ENCODE results near the gene SMAD1.
"Not testable (repeated sequence)": the region's sequence is repeated elsewhere in the genome, so short reads cannot be mapped to it uniquely, and the experiment has no call there.

Gene SMAD1

GRCh38 chr4:145566768-145567167 lies 85.1 kb downstream of the SMAD1 start:
- Histone ChIP-seq H3K4me3 (ENCODE audit: low read depth, low read length) (no peak overlapping the region), H3K27me3 (ENCODE audit: control insufficient read depth, insufficient read depth, low read length) (no peaks in the 10 kb centered on the region), H3K4me1 (ENCODE audit: control insufficient read depth, insufficient read depth, low read length) (no peaks in the 10 kb centered on the region), H3K36me3 (ENCODE audit: control insufficient read depth, insufficient read depth, low read length) (no peaks in the 10 kb centered on the region), H3K9me3 (ENCODE audit: control insufficient read depth, insufficient read depth, low read length) (no peaks in the 10 kb centered on the region), H3K9ac (ENCODE audit: low read depth, low read length) (no peak overlapping the region)

DNA sequence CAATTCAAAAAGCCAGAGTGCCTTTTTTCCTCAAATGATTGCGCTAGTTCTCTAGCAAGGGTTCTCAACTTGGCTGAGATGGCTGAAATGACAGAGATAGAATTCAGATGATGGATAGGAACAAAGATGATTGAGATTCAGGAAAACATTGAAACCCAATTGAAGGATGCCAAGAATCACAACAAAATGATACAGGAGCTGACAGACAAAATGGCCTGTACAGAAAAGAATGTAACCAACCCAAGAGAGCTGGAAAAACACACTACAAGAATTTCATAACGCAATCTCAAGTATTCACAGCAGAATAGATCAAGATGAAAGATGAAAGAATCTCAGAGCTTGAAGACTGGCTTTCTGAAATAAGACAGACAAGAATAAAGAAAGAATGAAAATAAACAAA lies 85.9 kb downstream of the SMAD1 start:
- Histone ChIP-seq H3K27me3 (ENCODE audit: control insufficient read depth, insufficient read depth, low read length) (no peaks in the 10 kb centered on the region), H3K36me3 (ENCODE audit: control insufficient read depth, insufficient read depth, low read length) (no peaks in the 10 kb centered on the region), H3K4me3 (ENCODE audit: low read depth, low read length) (no peak overlapping the region), H3K9ac (ENCODE audit: low read depth, low read length) (no peak overlapping the region), H3K4me1 (ENCODE audit: control insufficient read depth, insufficient read depth, low read length) (no peaks in the 10 kb centered on the region), H3K9me3 (ENCODE audit: control insufficient read depth, insufficient read depth, low read length) (no peaks in the 10 kb centered on the region)

DNA sequence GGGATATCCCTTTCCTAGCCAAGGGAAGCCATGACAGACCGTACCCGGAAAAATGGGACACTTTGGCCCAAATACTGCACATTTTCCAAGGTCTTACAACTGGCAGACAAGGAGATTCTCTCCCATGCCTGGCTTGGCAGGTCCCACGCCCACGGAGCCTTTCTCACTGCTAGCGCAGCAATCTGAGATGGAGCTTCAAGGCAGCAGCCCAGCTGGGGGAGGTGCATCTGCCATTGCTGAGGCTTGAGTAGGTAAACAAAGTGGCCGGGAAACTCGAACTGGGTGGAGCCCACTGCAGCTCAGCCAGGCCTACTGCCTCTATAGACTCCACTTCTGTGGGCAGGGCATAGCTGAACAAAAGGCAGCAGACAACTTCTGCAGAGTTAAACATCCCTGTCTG lies 92.9 kb downstream of the SMAD1 start:
- not testable (repeated sequence) for H3K36me3 ChIP-seq (ENCODE audit: control insufficient read depth, insufficient read depth, low read length); H3K4me3 ChIP-seq (ENCODE audit: low read depth, low read length); H3K4me1 ChIP-seq (ENCODE audit: control insufficient read depth, insufficient read depth, low read length); H3K9me3 ChIP-seq (ENCODE audit: control insufficient read depth, insufficient read depth, low read length); H3K9ac ChIP-seq (ENCODE audit: low read depth, low read length); H3K27me3 ChIP-seq (ENCODE audit: control insufficient read depth, insufficient read depth, low read length)

DNA sequence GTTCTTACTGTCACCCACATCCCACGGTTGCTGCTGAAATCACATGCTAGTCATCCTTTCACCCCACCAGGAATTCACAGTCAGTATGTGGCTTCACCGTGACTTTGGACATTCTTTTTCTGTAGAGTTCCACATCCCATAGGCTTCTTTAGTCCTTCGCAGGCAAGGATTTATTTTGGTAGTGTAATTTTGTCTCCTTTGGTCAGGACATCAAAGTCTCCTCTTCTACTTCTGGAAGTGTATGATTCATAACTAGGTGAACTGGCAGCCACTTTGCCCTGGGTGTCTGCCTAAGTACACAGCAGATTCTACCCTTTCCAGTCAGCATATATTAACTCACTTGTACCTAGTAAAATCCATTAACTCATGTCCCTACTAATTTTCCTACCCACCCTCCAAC lies 99.3 kb downstream of the SMAD1 start:
- Histone ChIP-seq H3K4me1 (ENCODE audit: control insufficient read depth, insufficient read depth, low read length) (no peaks in the 10 kb centered on the region), H3K27me3 (ENCODE audit: control insufficient read depth, insufficient read depth, low read length) (no peaks in the 10 kb centered on the region), H3K4me3 (ENCODE audit: low read depth, low read length) (no peak overlapping the region), H3K9ac (ENCODE audit: low read depth, low read length) (no peak overlapping the region), H3K9me3 (ENCODE audit: control insufficient read depth, insufficient read depth, low read length) (no peaks in the 10 kb centered on the region), H3K36me3 (ENCODE audit: control insufficient read depth, insufficient read depth, low read length) (no peaks in the 10 kb centered on the region)

DNA sequence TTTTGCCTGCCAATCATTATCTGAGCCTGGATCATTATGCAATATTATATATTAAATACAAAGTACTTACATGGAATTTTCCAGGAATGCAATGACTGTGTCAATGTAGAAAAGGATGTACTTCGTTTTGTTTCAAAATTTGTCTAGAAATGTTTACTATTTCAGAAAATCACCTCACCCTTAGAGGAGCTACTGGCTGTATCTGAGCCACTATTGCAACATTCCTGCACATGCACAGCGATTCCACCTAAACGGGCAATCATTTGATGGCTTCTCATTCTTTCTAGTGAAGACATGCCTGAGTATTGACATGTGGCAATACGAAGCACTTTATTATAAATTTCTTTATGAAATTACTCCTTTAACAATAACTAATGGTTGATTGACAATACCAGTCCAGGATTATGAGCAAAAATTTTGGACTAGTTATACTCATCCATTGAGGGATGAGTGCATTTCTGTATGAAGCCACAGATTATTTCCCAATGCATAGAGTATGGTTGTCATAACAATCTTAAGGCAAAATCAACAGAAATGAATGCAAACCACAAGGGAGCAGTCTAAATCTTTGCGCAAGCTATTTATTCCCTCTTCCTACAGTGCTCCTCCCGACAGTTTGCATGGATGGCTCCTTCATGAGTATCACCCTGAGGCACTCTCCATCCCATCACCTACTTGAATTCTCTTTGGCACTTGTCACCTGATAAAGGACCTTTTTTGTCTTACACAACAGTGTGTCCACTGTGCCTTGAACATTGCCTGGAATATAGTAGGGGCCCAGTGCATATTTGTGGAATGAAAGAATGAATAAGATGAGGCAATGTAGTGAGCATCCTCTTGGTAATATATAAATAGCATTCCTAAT lies 101.8 kb downstream of the SMAD1 start:
- Histone ChIP-seq H3K4me3 (ENCODE audit: low read depth, low read length) (no peak overlapping the region), H3K9ac (ENCODE audit: low read depth, low read length) (no peak overlapping the region), H3K9me3 (ENCODE audit: control insufficient read depth, insufficient read depth, low read length) (no peaks in the 10 kb centered on the region), H3K4me1 (ENCODE audit: control insufficient read depth, insufficient read depth, low read length) (no peaks in the 10 kb centered on the region), H3K36me3 (ENCODE audit: control insufficient read depth, insufficient read depth, low read length) (no peaks in the 10 kb centered on the region), H3K27me3 (ENCODE audit: control insufficient read depth, insufficient read depth, low read length) (no peaks in the 10 kb centered on the region)

GRCh38 chr4:145587088-145587754 lies 105.6 kb downstream of the SMAD1 start:
- Histone ChIP-seq H3K4me3 (ENCODE audit: low read depth, low read length) (no peak overlapping the region), H3K27me3 (ENCODE audit: control insufficient read depth, insufficient read depth, low read length) (no peaks in the 10 kb centered on the region), H3K9me3 (ENCODE audit: control insufficient read depth, insufficient read depth, low read length) (no peaks in the 10 kb centered on the region), H3K36me3 (ENCODE audit: control insufficient read depth, insufficient read depth, low read length) (no peaks in the 10 kb centered on the region), H3K4me1 (ENCODE audit: control insufficient read depth, insufficient read depth, low read length) (no peaks in the 10 kb centered on the region), H3K9ac (ENCODE audit: low read depth, low read length) (no peak overlapping the region)

DNA sequence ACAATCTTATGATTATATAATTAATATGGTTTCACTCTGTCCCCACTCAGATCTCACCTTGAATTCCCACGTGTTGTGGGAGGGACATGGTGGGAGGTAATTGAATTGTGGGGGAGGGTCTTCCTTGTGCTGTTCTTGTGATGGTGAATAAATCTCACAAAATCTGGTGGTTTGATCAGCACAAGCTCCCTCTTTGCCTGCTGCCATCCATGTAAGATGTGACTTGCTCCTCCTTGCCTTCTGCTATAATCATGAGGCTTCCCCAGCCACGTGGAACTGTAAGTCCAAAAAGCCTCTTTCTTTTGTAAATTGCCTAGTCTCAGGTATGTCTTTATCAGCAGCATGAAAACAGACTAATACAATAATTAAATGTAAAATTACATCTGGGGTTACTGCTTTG lies 107.7 kb downstream of the SMAD1 start:
- not testable (repeated sequence) for H3K27me3 ChIP-seq (ENCODE audit: control insufficient read depth, insufficient read depth, low read length); H3K9ac ChIP-seq (ENCODE audit: low read depth, low read length); H3K9me3 ChIP-seq (ENCODE audit: control insufficient read depth, insufficient read depth, low read length); H3K36me3 ChIP-seq (ENCODE audit: control insufficient read depth, insufficient read depth, low read length); H3K4me1 ChIP-seq (ENCODE audit: control insufficient read depth, insufficient read depth, low read length); H3K4me3 ChIP-seq (ENCODE audit: low read depth, low read length)

GRCh38 chr4:145589916-145590702 lies 108.5 kb downstream of the SMAD1 start:
- Histone ChIP-seq H3K9me3 (ENCODE audit: control insufficient read depth, insufficient read depth, low read length) (no peaks in the 10 kb centered on the region), H3K4me1 (ENCODE audit: control insufficient read depth, insufficient read depth, low read length) (no peaks in the 10 kb centered on the region), H3K36me3 (ENCODE audit: control insufficient read depth, insufficient read depth, low read length) (no peaks in the 10 kb centered on the region), H3K9ac (ENCODE audit: low read depth, low read length) (no peak overlapping the region), H3K4me3 (ENCODE audit: low read depth, low read length) (no peak overlapping the region), H3K27me3 (ENCODE audit: control insufficient read depth, insufficient read depth, low read length) (no peaks in the 10 kb centered on the region)

- Histone ChIP-seq H3K9ac (ENCODE audit: low read depth, low read length) (no peak overlapping the region), H3K4me3 (ENCODE audit: low read depth, low read length) (no peak overlapping the region), H3K4me1 (ENCODE audit: control insufficient read depth, insufficient read depth, low read length) (no peaks in the 10 kb centered on the region), H3K27me3 (ENCODE audit: control insufficient read depth, insufficient read depth, low read length) (no peaks in the 10 kb centered on the region), H3K36me3 (ENCODE audit: control insufficient read depth, insufficient read depth, low read length) (no peaks in the 10 kb centered on the region), H3K9me3 (ENCODE audit: control insufficient read depth, insufficient read depth, low read length) (no peaks in the 10 kb centered on the region)
These were observed 120.6 kb downstream of the SMAD1 start for GRCh38 chr4:145602129-145602760.

DNA sequence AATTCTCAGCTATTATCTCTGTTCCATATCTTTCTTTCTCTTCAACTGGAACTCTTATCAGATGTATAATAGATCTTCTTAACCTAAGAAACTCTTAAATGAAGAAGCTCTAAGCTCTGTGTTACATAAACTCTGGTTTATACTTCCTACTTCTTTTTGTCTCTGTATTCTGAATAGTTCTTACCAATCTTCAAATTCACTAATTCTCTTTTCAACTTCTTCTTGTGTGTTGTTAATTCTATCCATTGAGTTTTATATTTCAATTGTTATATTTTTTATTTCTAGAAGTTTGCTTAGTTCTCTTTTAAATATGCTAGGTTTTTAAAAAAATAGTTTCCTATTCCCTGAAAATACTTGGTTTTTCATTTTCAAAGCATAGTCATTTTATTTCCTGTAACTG lies 124.3 kb downstream of the SMAD1 start:
- no peak overlapping the region for H3K4me3 ChIP-seq (ENCODE audit: low read depth, low read length)
- no peaks in the 10 kb centered on the region for H3K9me3 ChIP-seq (ENCODE audit: control insufficient read depth, insufficient read depth, low read length)
- no peaks in the 10 kb centered on the region for H3K4me1 ChIP-seq (ENCODE audit: control insufficient read depth, insufficient read depth, low read length)
- H3K9ac ChIP-seq (ENCODE audit: low read depth, low read length), result no peak overlapping the region
- H3K27me3 ChIP-seq (ENCODE audit: control insufficient read depth, insufficient read depth, low read length), result no peaks in the 10 kb centered on the region
- H3K36me3 ChIP-seq (ENCODE audit: control insufficient read depth, insufficient read depth, low read length), result no peaks in the 10 kb centered on the region

Data from iPS-15b (cell line).